Loucy (cell line): ENCODE results near the gene ZNF511.

Source experiments
- H2AFZ ChIP-seq: fragments of 200-600 bp; sonication (generic); 2 replicates; pipeline ENCODE4 v1.6.0; 2016; ENCODE audit warnings: antibody characterized with exemption, mild to moderate bottlenecking, low read length, moderate library complexity
- H3F3A ChIP-seq: fragments of 200-600 bp; 2 replicates; pipeline ENCODE4 v1.6.0; 2016; ENCODE audit warnings: antibody characterized with exemption, low read depth, mild to moderate bottlenecking
- H3K27me3 ChIP-seq: fragments of 200-600 bp; sonication (generic); 2 replicates; pipeline ENCODE4 v1.6.1; 2014; ENCODE audit warnings: low read length, mild to moderate bottlenecking; ENCODE audit not compliant: insufficient read depth, poor library complexity, severe bottlenecking
- H3K36me3 ChIP-seq: fragments of 200-600 bp; sonication (generic); 2 replicates; pipeline ENCODE4 v1.6.1; 2016; ENCODE audit warnings: low read length; ENCODE audit not compliant: insufficient read depth
- H3K4me1 ChIP-seq: fragments of 200-600 bp; sonication (generic); 2 replicates; pipeline ENCODE4 v1.5.1; 2014; ENCODE audit warnings: low read length, mild to moderate bottlenecking; ENCODE audit not compliant: insufficient read depth, poor library complexity, severe bottlenecking
- H3K4me2 ChIP-seq: fragments of 200-600 bp; sonication (generic); 2 replicates; pipeline ENCODE4 v1.6.0; 2014; ENCODE audit warnings: antibody characterized with exemption, low read length, low read depth, mild to moderate bottlenecking; ENCODE audit not compliant: poor library complexity, severe bottlenecking
- H3K4me3 ChIP-seq: fragments of 200-600 bp; sonication (generic); 2 replicates; pipeline ENCODE4 v1.5.1; 2014; ENCODE audit warnings: low read length, mild to moderate bottlenecking, mixed read lengths; ENCODE audit not compliant: poor library complexity, severe bottlenecking
- H3K79me2 ChIP-seq: fragments of 200-600 bp; sonication (generic); 2 replicates; pipeline ENCODE4 v1.6.1; 2014; ENCODE audit warnings: low read length; ENCODE audit not compliant: insufficient read depth
- H3K9ac ChIP-seq: fragments of 200-600 bp; sonication (generic); 2 replicates; pipeline ENCODE4 v1.6.0; 2014; ENCODE audit warnings: mild to moderate bottlenecking, low read depth, low read length, moderate library complexity; ENCODE audit not compliant: poor library complexity, severe bottlenecking
- H3K9me2 ChIP-seq: fragments of 200-600 bp; sonication (generic); replicated peaks from 2 replicates; pipeline ENCODE4 v1.6.1; 2016; ENCODE audit warnings: low read depth, low read length, mixed read lengths
- H3K9me3 ChIP-seq: fragments of 200-600 bp; sonication (generic); 2 replicates; pipeline ENCODE4 v1.6.1; 2014; ENCODE audit warnings: mild to moderate bottlenecking, antibody characterized with exemption, low read length, low read depth; ENCODE audit not compliant: insufficient read depth
- H4K20me1 ChIP-seq: fragments of 200-600 bp; sonication (generic); 2 replicates; pipeline ENCODE4 v1.6.0; 2014; ENCODE audit warnings: antibody characterized with exemption, low read length, mild to moderate bottlenecking; ENCODE audit not compliant: insufficient read depth, poor library complexity, severe bottlenecking
- EZH2phosphoT487 ChIP-seq: fragments of 200-600 bp; IDR thresholded peaks from 2 replicates; pipeline ENCODE4 v1.6.1; 2018; ENCODE audit warnings: antibody characterized with exemption, mild to moderate bottlenecking, moderate library complexity, borderline replicate concordance
- TF ChIP-seq, protein P1 (sequence below): fragments of 200-600 bp; sonication (generic); conservative IDR thresholded peaks from 2 replicates; pipeline ENCODE4 v1.5.1; 2014; ENCODE audit warnings: mild to moderate bottlenecking, antibody characterized with exemption, low read length

Gene ZNF511

GRCh38 chr10:133356549-133357284, 48.0 kb downstream of the ZNF511 start:
- H3K4me2 ChIP-seq: peak overlapping the region; percentile 57
- no peaks in the 10 kb centered on the region for H3F3A ChIP-seq
- no peaks in the 10 kb centered on the region; the same call in 1 of the 2 replicates for H3K9me3 ChIP-seq
- peak overlapping the region; percentile 66 for H3K4me3 ChIP-seq
- H3K9ac ChIP-seq: peak overlapping the region; percentile 59
- H3K79me2 ChIP-seq: no peaks in the 10 kb centered on the region
- H3K9me2 ChIP-seq: no peaks in the 10 kb centered on the region
- no peaks in the 10 kb centered on the region for H3K27me3 ChIP-seq
- no peaks in the 10 kb centered on the region for H3K4me1 ChIP-seq
- TF ChIP-seq, protein P1, sequence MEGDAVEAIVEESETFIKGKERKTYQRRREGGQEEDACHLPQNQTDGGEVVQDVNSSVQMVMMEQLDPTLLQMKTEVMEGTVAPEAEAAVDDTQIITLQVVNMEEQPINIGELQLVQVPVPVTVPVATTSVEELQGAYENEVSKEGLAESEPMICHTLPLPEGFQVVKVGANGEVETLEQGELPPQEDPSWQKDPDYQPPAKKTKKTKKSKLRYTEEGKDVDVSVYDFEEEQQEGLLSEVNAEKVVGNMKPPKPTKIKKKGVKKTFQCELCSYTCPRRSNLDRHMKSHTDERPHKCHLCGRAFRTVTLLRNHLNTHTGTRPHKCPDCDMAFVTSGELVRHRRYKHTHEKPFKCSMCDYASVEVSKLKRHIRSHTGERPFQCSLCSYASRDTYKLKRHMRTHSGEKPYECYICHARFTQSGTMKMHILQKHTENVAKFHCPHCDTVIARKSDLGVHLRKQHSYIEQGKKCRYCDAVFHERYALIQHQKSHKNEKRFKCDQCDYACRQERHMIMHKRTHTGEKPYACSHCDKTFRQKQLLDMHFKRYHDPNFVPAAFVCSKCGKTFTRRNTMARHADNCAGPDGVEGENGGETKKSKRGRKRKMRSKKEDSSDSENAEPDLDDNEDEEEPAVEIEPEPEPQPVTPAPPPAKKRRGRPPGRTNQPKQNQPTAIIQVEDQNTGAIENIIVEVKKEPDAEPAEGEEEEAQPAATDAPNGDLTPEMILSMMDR: no peak
- TF ChIP-seq EZH2phosphoT487: no peak
- no peaks in the 10 kb centered on the region for H3K36me3 ChIP-seq
- no peak overlapping the region for H2AFZ ChIP-seq
- no peaks in the 10 kb centered on the region for H4K20me1 ChIP-seq

DNA sequence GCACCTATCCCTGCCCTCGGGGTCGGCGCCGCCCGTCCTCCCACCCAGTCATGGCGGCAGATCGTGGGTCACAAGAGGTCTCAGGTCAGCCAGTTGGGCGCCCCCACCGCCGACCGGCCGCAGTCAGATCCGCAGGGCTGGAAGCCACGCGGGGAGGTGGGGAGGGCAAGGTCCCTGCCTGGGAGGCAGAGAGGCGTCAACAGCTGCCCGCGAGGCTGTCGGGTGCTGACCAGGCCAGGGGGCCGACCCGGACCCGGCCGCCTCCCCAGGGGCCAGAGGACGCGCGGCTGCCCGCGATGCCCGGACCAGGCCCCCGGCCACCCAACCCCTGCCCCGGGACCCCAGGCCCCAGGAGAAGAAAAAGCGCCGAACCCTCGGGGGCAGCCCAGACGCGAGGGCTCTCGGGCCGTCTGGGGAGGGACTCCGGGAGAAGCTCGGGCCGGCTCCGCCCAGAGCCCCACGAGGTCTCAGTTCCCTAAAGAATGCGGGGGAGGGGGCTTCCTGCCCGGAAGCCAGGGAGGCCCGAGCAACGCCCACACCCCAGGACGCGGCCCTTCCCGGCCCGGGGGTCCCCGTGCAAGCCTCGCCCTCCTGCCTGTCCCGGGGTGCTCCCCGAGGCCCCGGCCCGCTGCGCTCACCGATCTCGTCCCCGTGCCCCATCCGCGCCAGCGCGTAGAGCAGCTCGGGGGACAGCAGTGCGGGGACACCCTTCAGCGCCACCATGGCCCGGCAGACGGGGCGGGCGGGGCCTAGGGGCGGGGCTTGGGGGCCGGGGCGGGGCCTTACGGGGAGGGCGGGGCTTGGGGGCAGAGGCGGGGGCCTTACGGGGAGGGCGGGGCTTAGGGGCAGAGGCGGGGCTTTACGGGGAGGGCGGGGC, 48.8 kb downstream of the ZNF511 start, which contains the start of gene FUOM:
FUOM (minus strand) TSS at position 735 of the 877 bp plus-strand sequence; CDS start at position 723, 12 bp downstream.
- TF ChIP-seq, protein P1: no peak
- TF ChIP-seq EZH2phosphoT487: no peak
- Histone ChIP-seq H3K9me2 (no peaks in the 10 kb centered on the region), H3K9me3 (no peaks in the 10 kb centered on the region), H3K27me3 (no peaks in the 10 kb centered on the region), H3K9ac (peak within 1 kb of the TSS; percentile 59), H3K4me2 (peak within 1 kb of the TSS; percentile 57), H4K20me1 (no peaks in the 10 kb centered on the region), H3K4me1 (no peaks in the 10 kb centered on the region), H3K36me3 (no peaks in the 10 kb centered on the region), H3K4me3 (peak within 1 kb of the TSS; percentile 66), H2AFZ (no peak within 1 kb of the TSS; the same call in 1 of the 2 replicates), H3F3A (peaks cover 3% of the 10 kb centered on the region; the same call in 1 of the 2 replicates), H3K79me2 (no peaks in the 10 kb centered on the region)

- H3K79me2 ChIP-seq: no peaks in the 10 kb centered on the region
- H3K36me3 ChIP-seq: peaks cover 5% of the 10 kb centered on the region; the same call in 1 of the 2 replicates
- no peaks in the 10 kb centered on the region for H3K4me1 ChIP-seq
- no peak overlapping the region for H3K9ac ChIP-seq
- H2AFZ ChIP-seq: no peak overlapping the region
- H3K9me2 ChIP-seq: no peaks in the 10 kb centered on the region
- TF ChIP-seq, protein P1: no peak
- TF ChIP-seq EZH2phosphoT487: no peak
- no peaks in the 10 kb centered on the region for H3K9me3 ChIP-seq
- H3K4me2 ChIP-seq: no peak overlapping the region
- H3K4me3 ChIP-seq: no peak overlapping the region
- H3K27me3 ChIP-seq: no peaks in the 10 kb centered on the region
- peaks cover 3% of the 10 kb centered on the region; the same call in 1 of the 2 replicates for H3F3A ChIP-seq
- no peaks in the 10 kb centered on the region for H4K20me1 ChIP-seq
Measured at GRCh38 chr10:133358162-133358924, 49.6 kb downstream of the ZNF511 start.
